ENCODE data around the gene PANK4. TPM values are rescaled to one million over a fixed set of nuclear protein-coding genes. Genes with fewer than 3 reads are reported as not detected.

PANK4 gene
- total RNA-seq, 1 experiment from 2014 or later, result 27.0 TPM

DNA sequence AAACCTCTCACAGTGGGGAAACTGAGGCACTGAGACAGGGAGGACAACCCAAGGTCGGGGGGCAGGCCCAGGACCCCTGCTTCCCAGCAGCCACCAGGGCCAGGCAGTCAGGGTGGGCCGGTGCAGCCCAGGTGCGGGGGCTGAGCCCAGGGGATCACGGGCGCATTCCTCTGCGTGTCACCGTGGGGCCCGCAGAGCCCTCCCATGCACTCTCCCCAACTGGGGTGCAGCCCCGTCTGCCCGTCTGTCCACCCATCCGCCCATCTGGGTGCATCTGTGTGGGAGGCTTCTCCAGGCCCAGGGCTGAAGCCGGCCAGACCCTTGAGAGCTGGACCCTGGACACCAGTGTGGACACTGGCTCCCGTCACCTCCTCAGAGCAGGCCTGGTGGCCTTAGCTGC, 53.2 kb downstream of the PANK4 start:
- no peak for TF ChIP-seq CTCF (IDR thresholded peaks at IDR 0.05; ENCODE audit: insufficient read depth in 1 of 2, low read depth in 1 of 2, low read length in 1 of 2, severe bottlenecking in 1 of 2, unreplicated experiment in 1 of 2)
- no peaks in the 10 kb centered on the region for H3K27me3 Mint-ChIP-seq (ENCODE audit: insufficient read depth, unreplicated experiment)
- H3K36me3 Mint-ChIP-seq (ENCODE audit: insufficient read depth, unreplicated experiment), result no peaks in the 10 kb centered on the region
- ChIA-PET CTCF (no interaction called here), POLR2A (no interaction called here)
- no peak for DNase-seq
- peaks cover 4% of the 10 kb centered on the region; the same call in 1 of the 2 replicates for H3K4me1 ChIP-seq
- BruUV-seq (replicated peaks), result no TSS peak
- no peak overlapping the region for H3K4me3 ChIP-seq (ENCODE audit: low read depth, low read length)
- no peaks in the 10 kb centered on the region for H3K9me3 ChIP-seq
- no peak overlapping the region for H3K27ac Mint-ChIP-seq (ENCODE audit: unreplicated experiment)
- no peaks in the 10 kb centered on the region for H3K36me3 ChIP-seq (ENCODE audit: control insufficient read depth, insufficient read depth, low read length)
- no peaks in the 10 kb centered on the region; the same call in 1 of the 2 replicates for H3K27me3 ChIP-seq (replicated peaks; ENCODE audit: control insufficient read depth, insufficient read depth, low read length)
- H3K9me3 Mint-ChIP-seq (ENCODE audit: unreplicated experiment), result no peaks in the 10 kb centered on the region
- intact Hi-C loops (cut with micrococcal nuclease; ENCODE audit: unreplicated experiment), result no loop called here
- no peak overlapping the region for H3K4me3 Mint-ChIP-seq (ENCODE audit: unreplicated experiment)
- H3K4me1 Mint-ChIP-seq (ENCODE audit: low read depth, unreplicated experiment), result no peaks in the 10 kb centered on the region

- Mint-ChIP-seq H3K36me3 (ENCODE audit: insufficient read depth, unreplicated experiment) (no peaks in the 10 kb centered on the region), H3K9me3 (ENCODE audit: unreplicated experiment) (no peaks in the 10 kb centered on the region), H3K4me1 (ENCODE audit: low read depth, unreplicated experiment) (no peaks in the 10 kb centered on the region), H3K27ac (ENCODE audit: unreplicated experiment) (no peak overlapping the region), H3K4me3 (ENCODE audit: unreplicated experiment) (no peak overlapping the region), H3K27me3 (ENCODE audit: insufficient read depth, unreplicated experiment) (no peaks in the 10 kb centered on the region)
- no peak overlapping the region for H3K4me3 ChIP-seq (ENCODE audit: low read depth, low read length)
- POLR2A ChIA-PET, result no interaction called here
- TF ChIP-seq CTCF (IDR thresholded peaks at IDR 0.05; ENCODE audit: insufficient read depth in 1 of 2, low read depth in 1 of 2, low read length in 1 of 2, severe bottlenecking in 1 of 2, unreplicated experiment in 1 of 2), result no peak
- no peaks in the 10 kb centered on the region for H3K4me1 ChIP-seq
- DNase-seq, result no peak
- no peaks in the 10 kb centered on the region for H3K36me3 ChIP-seq (ENCODE audit: control insufficient read depth, insufficient read depth, low read length)
- no peaks in the 10 kb centered on the region; the same call in 1 of the 2 replicates for H3K27me3 ChIP-seq (replicated peaks; ENCODE audit: control insufficient read depth, insufficient read depth, low read length)
- no peaks in the 10 kb centered on the region for H3K9me3 ChIP-seq
- intact Hi-C loops (cut with micrococcal nuclease; ENCODE audit: unreplicated experiment), result no loop called here
- BruUV-seq (replicated peaks), result no TSS peak
- CTCF ChIA-PET, result no interaction called here
Measured at GRCh38 chr1:2472561-2473177, 53.7 kb downstream of the PANK4 start.

GRCh38 chr1:2472109-2472508, 54.3 kb downstream of the PANK4 start:
- no peaks in the 10 kb centered on the region for H3K27me3 Mint-ChIP-seq (ENCODE audit: insufficient read depth, unreplicated experiment)
- TF ChIP-seq CTCF (IDR thresholded peaks at IDR 0.05; ENCODE audit: insufficient read depth in 1 of 2, low read depth in 1 of 2, low read length in 1 of 2, severe bottlenecking in 1 of 2, unreplicated experiment in 1 of 2), result no peak
- Histone ChIP-seq H3K27me3 (replicated peaks; ENCODE audit: control insufficient read depth, insufficient read depth, low read length) (no peaks in the 10 kb centered on the region; the same call in 1 of the 2 replicates), H3K4me1 (no peaks in the 10 kb centered on the region), H3K4me3 (ENCODE audit: low read depth, low read length) (no peak overlapping the region), H3K36me3 (ENCODE audit: control insufficient read depth, insufficient read depth, low read length) (no peaks in the 10 kb centered on the region), H3K9me3 (no peaks in the 10 kb centered on the region)
- intact Hi-C loops (cut with micrococcal nuclease; ENCODE audit: unreplicated experiment), result no loop called here
- POLR2A ChIA-PET, result no interaction called here
- BruUV-seq (replicated peaks), result no TSS peak
- CTCF ChIA-PET, result no interaction called here
- no peak overlapping the region for H3K4me3 Mint-ChIP-seq (ENCODE audit: unreplicated experiment)
- no peaks in the 10 kb centered on the region for H3K9me3 Mint-ChIP-seq (ENCODE audit: unreplicated experiment)
- no peaks in the 10 kb centered on the region for H3K36me3 Mint-ChIP-seq (ENCODE audit: insufficient read depth, unreplicated experiment)
- no peaks in the 10 kb centered on the region for H3K4me1 Mint-ChIP-seq (ENCODE audit: low read depth, unreplicated experiment)
- no peak overlapping the region for H3K27ac Mint-ChIP-seq (ENCODE audit: unreplicated experiment)
- DNase-seq, result no peak
